Measurements from ENCODE around the gene CNTN2. TPM values are rescaled to one million over a fixed set of nuclear protein-coding genes. Genes with fewer than 3 reads are reported as not detected.

The CNTN2 gene
- total RNA-seq, 1 donor from 2014 or later, result 0.30 TPM

- intact Hi-C loops (cut with DNase I), result no loop called here
Observed at GRCh38 chr1:205018381-205018780, 24.6 kb upstream of the CNTN2 start.

GRCh38 chr1:205020466-205020865, 22.5 kb upstream of the CNTN2 start:
- DNase-seq (ENCODE audit: low spot score), result no peak
- intact Hi-C loops (cut with DNase I), result no loop called here

More at GRCh38 chr1:205018381-205018780, 24.6 kb upstream of the CNTN2 start:
- DNase-seq (ENCODE audit: low spot score), result no peak

- no peak for DNase-seq (ENCODE audit: low spot score)
- intact Hi-C loops (cut with DNase I), result no loop called here
Observed at GRCh38 chr1:205024679-205025078, 18.3 kb upstream of the CNTN2 start.

GRCh38 chr1:205025239-205025638, 17.8 kb upstream of the CNTN2 start:
- DNase-seq (ENCODE audit: low spot score), result no peak
- intact Hi-C loops (cut with DNase I), result no loop called here

- no peak for DNase-seq (ENCODE audit: low spot score)
- intact Hi-C loops (cut with DNase I), result no loop called here
Observed at GRCh38 chr1:205026181-205026580, 16.8 kb upstream of the CNTN2 start.

GRCh38 chr1:205028390-205028789, 14.6 kb upstream of the CNTN2 start:
- intact Hi-C loops (cut with DNase I), result no loop called here
- DNase-seq (ENCODE audit: low spot score), result no peak

- intact Hi-C loops (cut with DNase I), result no loop called here
- DNase-seq (ENCODE audit: low spot score), result no peak
Observed at GRCh38 chr1:205028924-205029323, 14.1 kb upstream of the CNTN2 start.

- DNase-seq (ENCODE audit: low spot score), result no peak
- intact Hi-C loops (cut with DNase I), result no loop called here
Observed at GRCh38 chr1:205030241-205030640, 12.8 kb upstream of the CNTN2 start.

GRCh38 chr1:205030896-205031295, 12.1 kb upstream of the CNTN2 start:
- no peak for DNase-seq (ENCODE audit: low spot score)
- intact Hi-C loops (cut with DNase I), result no loop called here

GRCh38 chr1:205032508-205032907, 10.5 kb upstream of the CNTN2 start:
- intact Hi-C loops (cut with DNase I), result no loop called here
- no peak for DNase-seq (ENCODE audit: low spot score)

- intact Hi-C loops (cut with DNase I), result no loop called here
- DNase-seq (ENCODE audit: low spot score), result no peak
Observed at GRCh38 chr1:205037539-205037938, 5.5 kb upstream of the CNTN2 start.

- intact Hi-C loops (cut with DNase I), result no loop called here
- DNase-seq (ENCODE audit: low spot score), result no peak
Observed at GRCh38 chr1:205038132-205038786, 4.8 kb upstream of the CNTN2 start.

- no peak for DNase-seq (ENCODE audit: low spot score)
- intact Hi-C loops (cut with DNase I), result no loop called here
Observed at GRCh38 chr1:205041001-205041715, 1.9 kb upstream of the CNTN2 start.

- DNase-seq (ENCODE audit: low spot score), result no peak
- intact Hi-C loops (cut with DNase I), result no loop called here
Observed at GRCh38 chr1:205041998-205042910, 758 bp upstream of the CNTN2 start.

- DNase-seq (ENCODE audit: low spot score), result no peak
- intact Hi-C loops (cut with DNase I), result no loop called here
Observed at GRCh38 chr1:205043866-205044265, 854 bp downstream of the CNTN2 start.

GRCh38 chr1:205044741-205045140, 1.7 kb downstream of the CNTN2 start:
- intact Hi-C loops (cut with DNase I), result no loop called here
- no peak for DNase-seq (ENCODE audit: low spot score)

GRCh38 chr1:205045146-205045545, 2.1 kb downstream of the CNTN2 start:
- intact Hi-C loops (cut with DNase I), result no loop called here
- no peak for DNase-seq (ENCODE audit: low spot score)

- DNase-seq (ENCODE audit: low spot score), result no peak
- intact Hi-C loops (cut with DNase I), result no loop called here
Observed at GRCh38 chr1:205046870-205047269, 3.9 kb downstream of the CNTN2 start.

- DNase-seq (ENCODE audit: low spot score), result no peak
- intact Hi-C loops (cut with DNase I), result no loop called here
Observed at GRCh38 chr1:205047764-205048231, 4.8 kb downstream of the CNTN2 start.

GRCh38 chr1:205048382-205048781, 5.4 kb downstream of the CNTN2 start:
- intact Hi-C loops (cut with DNase I), result no loop called here
- DNase-seq (ENCODE audit: low spot score), result no peak
